Stimulated activated naive CD8-positive, alpha-beta T cell treated with anti-CD3 and anti-CD28 coated beads, Interleukin-15, Interleukin-2, amounts not matched to agents 100 ng/mL and 50 ng/mL, for 24 hours (primary cell): ENCODE measurements around the gene B9D1.
"Not testable (repeated sequence)": the region's sequence is repeated elsewhere in the genome, so short reads cannot be mapped to it uniquely, and the experiment has no call there.

Source experiments
- H3K27ac Mint-ChIP-seq: one replicate; pipeline ENCODE4 v1.8.0; 2021; ENCODE audit warnings: mild to moderate bottlenecking, mixed read lengths
- H3K27me3 Mint-ChIP-seq: one replicate; pipeline ENCODE4 v1.8.0; 2021; ENCODE audit warnings: mixed read lengths
- H3K36me3 Mint-ChIP-seq: one replicate; pipeline ENCODE4 v1.8.0; 2021; ENCODE audit warnings: low read depth, mixed read lengths
- H3K4me1 Mint-ChIP-seq: one replicate; pipeline ENCODE4 v1.8.0; 2021; ENCODE audit warnings: low read depth, mixed read lengths
- H3K4me3 Mint-ChIP-seq: one replicate; pipeline ENCODE4 v1.8.0; 2021; ENCODE audit warnings: mild to moderate bottlenecking, mixed read lengths
- H3K9me3 Mint-ChIP-seq: one replicate; pipeline ENCODE4 v1.8.0; 2021; ENCODE audit warnings: mixed read lengths

The B9D1 gene

DNA sequence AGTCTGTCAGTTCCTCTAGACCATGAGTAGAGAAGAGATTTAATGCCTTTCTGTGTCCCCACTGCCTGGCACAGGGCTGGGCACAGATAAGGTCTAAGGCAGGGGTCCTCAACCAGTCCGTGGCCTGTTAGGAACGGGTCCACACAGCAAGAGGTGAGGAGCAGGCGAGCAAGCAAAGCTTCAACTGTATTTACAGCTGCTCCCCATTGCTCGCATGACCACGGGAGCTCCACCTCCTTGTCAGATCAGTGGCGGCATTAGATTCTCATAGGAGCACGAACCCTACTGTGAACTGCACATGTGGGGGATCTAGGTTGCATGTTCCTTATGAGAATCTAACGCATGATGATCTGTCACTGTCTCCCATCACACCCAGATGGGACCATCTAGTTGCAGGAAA is 1.8 kb downstream of the B9D1 start:
- Mint-ChIP-seq H3K36me3 (no peaks in the 10 kb centered on the region), H3K27ac (no peak overlapping the region), H3K27me3 (peaks cover 12% of the 10 kb centered on the region), H3K4me1 (peaks cover 4% of the 10 kb centered on the region), H3K4me3 (no peak overlapping the region), H3K9me3 (no peaks in the 10 kb centered on the region)

DNA sequence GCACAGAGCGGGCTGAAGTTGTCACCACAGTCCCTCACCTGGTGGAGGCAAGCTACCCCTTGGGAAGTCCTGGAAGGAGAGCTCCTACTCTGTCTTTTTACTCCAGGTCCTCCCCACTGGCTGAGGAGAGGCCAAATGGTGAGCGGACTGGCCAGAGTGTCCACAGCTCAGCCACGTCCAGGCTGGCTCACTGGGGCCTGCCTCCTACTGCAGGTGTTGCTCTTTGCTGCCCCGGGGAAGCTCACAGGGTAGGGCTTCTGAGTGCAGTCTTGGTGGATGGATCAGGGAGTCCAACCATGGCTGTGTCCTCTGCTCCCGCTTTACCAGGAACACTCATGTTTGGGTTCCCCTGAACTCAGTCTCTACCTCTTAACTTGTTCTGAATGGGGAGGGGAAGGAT is 2.7 kb downstream of the B9D1 start:
- H3K4me3 Mint-ChIP-seq, result no peak overlapping the region
- no peaks in the 10 kb centered on the region for H3K9me3 Mint-ChIP-seq
- H3K27me3 Mint-ChIP-seq, result peaks cover 15% of the 10 kb centered on the region
- H3K36me3 Mint-ChIP-seq, result no peaks in the 10 kb centered on the region
- H3K27ac Mint-ChIP-seq, result no peak overlapping the region
- H3K4me1 Mint-ChIP-seq, result peaks cover 4% of the 10 kb centered on the region

DNA sequence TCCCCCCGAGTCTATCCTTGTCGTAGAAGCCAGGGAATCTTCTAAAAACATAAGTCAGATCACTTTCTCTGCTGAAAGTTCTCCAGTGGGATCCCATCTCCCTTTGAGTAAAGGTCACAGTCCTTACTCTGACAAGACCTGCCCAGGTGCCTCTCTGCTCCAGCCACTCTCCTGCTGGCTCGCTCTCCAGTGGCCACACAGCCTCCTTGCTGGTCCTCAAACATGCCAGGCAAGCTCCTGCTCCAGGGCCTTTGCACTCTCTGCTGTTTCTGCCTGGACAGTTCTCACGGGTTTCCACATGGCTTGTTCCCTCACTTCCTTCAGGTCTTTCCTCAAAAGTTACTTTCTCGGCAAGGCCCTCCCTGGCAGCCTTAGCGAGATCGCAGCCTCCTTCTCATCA is 3.4 kb downstream of the B9D1 start:
- Mint-ChIP-seq H3K27ac (no peak overlapping the region), H3K4me3 (no peak overlapping the region), H3K9me3 (no peaks in the 10 kb centered on the region), H3K36me3 (no peaks in the 10 kb centered on the region), H3K27me3 (peaks cover 19% of the 10 kb centered on the region), H3K4me1 (peaks cover 4% of the 10 kb centered on the region)

DNA sequence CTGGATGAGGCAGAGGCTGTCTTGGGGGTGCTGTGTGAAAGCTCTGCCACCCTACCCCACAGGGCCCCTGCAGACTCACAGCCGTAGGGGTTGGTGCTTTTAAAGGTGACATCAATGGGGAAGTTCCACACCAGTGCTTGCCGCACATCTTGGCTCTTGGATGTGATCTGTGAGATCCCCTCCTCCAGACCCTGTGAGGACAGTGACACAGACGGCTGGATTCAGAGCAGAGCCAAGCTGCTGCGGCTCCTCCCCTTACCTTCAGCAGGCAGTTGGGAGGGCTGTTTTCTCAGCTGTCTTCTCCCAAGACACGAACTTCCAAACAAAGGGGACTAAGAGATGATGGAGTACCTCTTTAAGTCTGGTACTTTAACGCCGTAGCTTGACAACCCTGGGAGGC is 4.8 kb downstream of the B9D1 start:
- H3K4me3 Mint-ChIP-seq, result no peak overlapping the region
- H3K9me3 Mint-ChIP-seq, result no peaks in the 10 kb centered on the region
- peaks cover 20% of the 10 kb centered on the region for H3K27me3 Mint-ChIP-seq
- no peak overlapping the region for H3K27ac Mint-ChIP-seq
- peaks cover under 1% of the 10 kb centered on the region for H3K4me1 Mint-ChIP-seq
- H3K36me3 Mint-ChIP-seq, result no peaks in the 10 kb centered on the region

DNA sequence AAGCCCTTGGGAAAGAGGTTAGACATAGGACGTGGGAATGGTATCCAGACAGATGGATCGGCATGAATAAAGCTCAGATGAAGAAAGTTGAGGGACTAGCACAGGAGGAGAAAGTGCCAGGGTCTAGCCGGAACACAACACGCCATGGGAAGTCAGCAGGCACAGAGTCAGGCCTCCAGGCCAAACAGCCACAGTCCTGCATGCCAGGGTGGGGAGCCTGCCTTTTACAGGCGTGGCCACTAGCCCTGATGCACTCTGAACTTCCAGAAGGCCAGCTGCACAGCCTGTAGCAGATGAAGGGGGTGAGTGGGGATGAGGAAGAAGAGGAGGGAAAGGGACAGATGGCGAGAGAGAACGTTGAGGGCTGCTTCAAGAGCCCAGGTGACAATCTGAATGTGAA is 5.2 kb downstream of the B9D1 start:
- Mint-ChIP-seq H3K9me3 (no peaks in the 10 kb centered on the region), H3K27ac (no peak overlapping the region), H3K36me3 (no peaks in the 10 kb centered on the region), H3K27me3 (peaks cover 20% of the 10 kb centered on the region), H3K4me1 (no peaks in the 10 kb centered on the region), H3K4me3 (no peak overlapping the region)

DNA sequence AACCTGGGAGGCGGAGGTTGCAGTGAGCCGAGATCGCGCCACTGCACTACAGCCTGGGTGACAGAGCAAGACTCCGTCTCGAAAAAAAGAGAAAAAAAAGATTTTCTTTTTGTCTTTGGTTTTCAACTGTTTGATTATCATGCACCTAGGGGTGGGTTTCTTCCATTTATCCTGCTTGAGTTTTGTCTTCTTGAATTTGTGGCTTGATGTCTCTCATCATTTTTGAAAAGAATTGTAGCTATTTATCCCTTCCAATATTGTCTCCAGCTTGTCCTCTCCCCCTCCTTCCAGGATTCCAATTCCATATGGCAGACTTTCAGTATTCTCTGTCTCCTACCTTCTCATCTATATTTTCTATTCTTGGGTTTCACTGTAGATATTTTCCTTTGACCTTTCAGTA is 7.8 kb downstream of the B9D1 start:
- no peak overlapping the region for H3K4me3 Mint-ChIP-seq
- peaks cover 17% of the 10 kb centered on the region for H3K27me3 Mint-ChIP-seq
- H3K36me3 Mint-ChIP-seq, result no peaks in the 10 kb centered on the region
- H3K9me3 Mint-ChIP-seq, result no peaks in the 10 kb centered on the region
- H3K4me1 Mint-ChIP-seq, result no peaks in the 10 kb centered on the region
- H3K27ac Mint-ChIP-seq, result no peak overlapping the region

DNA sequence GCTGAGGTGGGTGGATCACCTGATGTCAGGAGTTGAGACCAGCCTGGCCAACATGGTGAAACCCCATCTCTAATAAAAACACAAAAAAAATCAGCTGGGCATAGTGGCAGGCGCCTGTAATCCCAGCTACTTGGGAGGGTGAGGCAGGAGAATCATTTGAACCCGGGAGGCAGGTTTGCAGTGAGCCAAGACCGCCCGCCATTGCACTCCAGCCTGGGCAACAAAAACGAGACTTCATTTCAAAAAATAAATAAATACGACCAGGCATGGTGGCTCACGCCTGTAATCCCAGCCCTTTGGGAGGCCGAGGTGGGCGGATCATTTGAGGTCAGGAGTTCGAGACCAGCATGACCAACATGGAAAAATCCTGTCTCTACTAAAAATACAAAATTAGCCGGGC is 9.1 kb downstream of the B9D1 start:
- not testable (repeated sequence) for H3K27ac Mint-ChIP-seq, H3K4me3 Mint-ChIP-seq, H3K36me3 Mint-ChIP-seq, H3K4me1 Mint-ChIP-seq, H3K9me3 Mint-ChIP-seq
- peaks cover 17% of the 10 kb centered on the region for H3K27me3 Mint-ChIP-seq

DNA sequence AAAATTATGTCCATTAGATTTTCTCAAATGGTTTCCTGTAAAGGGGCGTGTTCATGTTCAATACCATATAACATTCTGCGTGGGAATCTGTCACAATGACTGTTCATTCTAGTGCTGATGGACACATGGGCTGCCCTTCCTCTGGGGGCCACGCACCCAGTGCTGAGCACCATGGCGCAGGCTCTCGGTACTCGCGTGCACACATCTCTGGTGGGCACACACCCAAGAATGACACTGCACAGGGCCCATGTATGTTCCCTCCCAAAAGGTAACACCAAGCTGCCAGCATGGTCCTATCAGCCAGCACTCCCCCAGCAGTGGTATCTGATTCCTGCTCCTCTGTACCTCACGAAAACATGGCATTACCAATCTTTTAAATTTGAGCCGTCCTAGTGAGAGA is 13.7 kb downstream of the B9D1 start:
- Mint-ChIP-seq H3K27ac (no peak overlapping the region), H3K4me1 (no peaks in the 10 kb centered on the region), H3K4me3 (no peak overlapping the region), H3K27me3 (peaks cover 5% of the 10 kb centered on the region), H3K36me3 (no peaks in the 10 kb centered on the region), H3K9me3 (no peaks in the 10 kb centered on the region)

DNA sequence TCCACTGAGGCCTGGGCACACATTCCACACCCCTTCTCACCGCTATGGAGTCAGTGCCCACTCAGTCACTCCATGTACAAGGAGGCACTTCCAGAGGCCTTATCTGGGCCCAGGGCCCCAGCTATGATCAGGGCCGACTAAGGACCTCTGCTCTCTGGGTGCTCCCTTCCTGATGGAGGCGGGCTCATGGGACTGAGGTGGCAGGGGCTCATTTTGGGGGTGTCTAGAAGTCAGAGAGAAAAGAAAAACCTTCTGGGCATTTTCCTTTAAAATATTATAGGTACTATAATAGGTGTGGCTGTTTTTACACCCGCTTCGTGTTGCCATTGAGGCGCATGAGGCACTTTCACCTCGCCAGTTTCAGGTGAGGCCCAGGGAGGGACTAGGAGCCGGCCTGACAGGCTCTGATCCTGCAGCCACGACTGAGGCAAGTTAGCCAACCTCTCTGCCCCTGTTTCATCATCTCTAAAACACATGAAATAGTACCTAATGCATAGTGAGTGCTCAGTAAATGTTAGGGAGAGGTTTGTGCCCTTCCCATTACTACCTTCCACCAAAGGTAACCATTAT is 14.4 kb downstream of the B9D1 start:
- H3K27me3 Mint-ChIP-seq, result peaks cover 4% of the 10 kb centered on the region
- H3K4me3 Mint-ChIP-seq, result no peak overlapping the region
- H3K4me1 Mint-ChIP-seq, result no peaks in the 10 kb centered on the region
- no peaks in the 10 kb centered on the region for H3K9me3 Mint-ChIP-seq
- H3K27ac Mint-ChIP-seq, result no peak overlapping the region
- no peaks in the 10 kb centered on the region for H3K36me3 Mint-ChIP-seq

DNA sequence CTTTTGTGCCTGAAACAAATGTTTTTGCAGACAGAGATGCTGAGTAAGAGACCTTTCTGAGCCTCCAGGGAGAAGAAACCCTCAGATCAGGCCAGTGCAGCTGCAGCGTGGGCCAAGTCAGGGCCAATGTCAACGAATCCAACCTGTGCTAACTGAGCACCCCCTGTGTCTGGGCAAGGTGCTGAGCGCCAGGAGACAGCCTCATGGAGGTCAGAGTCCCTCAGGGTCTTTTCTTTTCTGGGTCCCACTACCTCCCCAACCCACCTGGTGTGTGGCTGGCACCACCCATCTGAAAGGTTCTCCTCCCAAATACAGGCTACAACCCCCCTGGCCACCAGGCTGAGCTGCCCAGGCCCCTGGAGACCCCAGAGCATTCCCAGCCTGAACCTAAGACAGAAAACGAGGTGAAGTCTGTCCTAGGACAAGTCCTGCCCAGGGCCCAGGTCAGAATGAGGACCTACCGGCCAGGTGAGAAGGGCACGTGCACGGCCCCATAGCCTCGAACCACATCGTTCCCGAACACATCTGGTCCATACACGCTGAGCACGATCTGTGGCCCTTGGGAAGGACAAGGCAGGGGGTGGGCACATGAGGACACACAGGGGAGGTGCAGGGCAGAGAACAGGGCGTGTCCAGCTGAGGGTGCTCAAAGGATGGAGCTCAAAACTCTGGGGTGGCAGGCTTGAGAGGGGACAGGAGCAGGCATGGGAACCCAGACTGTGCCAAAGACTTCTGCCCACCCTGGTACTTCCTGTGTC is 15.0 kb downstream of the B9D1 start:
- H3K4me1 Mint-ChIP-seq, result no peaks in the 10 kb centered on the region
- H3K9me3 Mint-ChIP-seq, result no peaks in the 10 kb centered on the region
- H3K27ac Mint-ChIP-seq, result no peak overlapping the region
- peaks cover 4% of the 10 kb centered on the region for H3K27me3 Mint-ChIP-seq
- no peak overlapping the region for H3K4me3 Mint-ChIP-seq
- H3K36me3 Mint-ChIP-seq, result no peaks in the 10 kb centered on the region

DNA sequence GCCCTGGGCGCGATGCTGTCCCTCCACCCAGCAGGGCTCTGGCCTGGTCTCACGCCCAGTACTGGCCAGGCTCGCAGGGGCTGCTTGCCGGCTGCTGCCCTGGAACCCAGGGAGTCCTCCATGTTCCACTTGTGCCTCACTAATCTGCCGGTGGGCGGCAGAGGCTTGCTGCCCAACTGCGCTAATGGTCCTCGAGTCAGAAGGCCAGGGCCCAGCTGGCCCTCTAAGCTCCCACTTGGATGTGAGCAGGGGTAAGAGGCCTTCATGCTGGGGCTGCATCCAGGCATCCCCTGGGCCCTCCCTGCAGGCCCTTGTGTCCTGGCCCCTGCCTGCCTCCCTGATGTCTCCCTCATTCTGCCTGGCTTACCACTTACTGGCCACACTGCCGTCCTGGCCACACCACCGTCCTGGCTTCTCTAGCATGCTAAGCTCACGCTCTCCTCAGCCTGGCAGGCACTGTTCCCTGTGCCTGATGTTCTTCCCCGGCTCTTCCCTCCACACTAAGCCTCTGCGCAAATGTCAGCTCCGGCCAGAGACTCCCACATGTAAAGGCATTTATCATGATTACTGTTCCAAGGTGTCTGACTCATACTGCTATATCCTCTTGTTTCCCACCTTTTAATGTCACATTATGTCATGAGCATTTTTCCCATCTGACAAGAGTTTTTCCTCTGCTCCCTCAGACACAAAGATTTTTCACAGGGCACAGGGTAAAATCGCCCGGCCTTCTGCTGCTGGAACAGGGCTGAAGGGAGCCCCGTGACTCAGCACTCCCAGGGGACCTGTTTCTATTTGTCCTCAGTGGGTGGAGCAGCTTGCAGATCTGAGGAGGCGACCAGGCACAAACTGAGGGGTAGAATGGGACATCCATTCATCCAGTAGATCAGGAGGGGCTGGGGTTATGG is 15.9 kb downstream of the B9D1 start:
- H3K36me3 Mint-ChIP-seq, result no peaks in the 10 kb centered on the region

DNA sequence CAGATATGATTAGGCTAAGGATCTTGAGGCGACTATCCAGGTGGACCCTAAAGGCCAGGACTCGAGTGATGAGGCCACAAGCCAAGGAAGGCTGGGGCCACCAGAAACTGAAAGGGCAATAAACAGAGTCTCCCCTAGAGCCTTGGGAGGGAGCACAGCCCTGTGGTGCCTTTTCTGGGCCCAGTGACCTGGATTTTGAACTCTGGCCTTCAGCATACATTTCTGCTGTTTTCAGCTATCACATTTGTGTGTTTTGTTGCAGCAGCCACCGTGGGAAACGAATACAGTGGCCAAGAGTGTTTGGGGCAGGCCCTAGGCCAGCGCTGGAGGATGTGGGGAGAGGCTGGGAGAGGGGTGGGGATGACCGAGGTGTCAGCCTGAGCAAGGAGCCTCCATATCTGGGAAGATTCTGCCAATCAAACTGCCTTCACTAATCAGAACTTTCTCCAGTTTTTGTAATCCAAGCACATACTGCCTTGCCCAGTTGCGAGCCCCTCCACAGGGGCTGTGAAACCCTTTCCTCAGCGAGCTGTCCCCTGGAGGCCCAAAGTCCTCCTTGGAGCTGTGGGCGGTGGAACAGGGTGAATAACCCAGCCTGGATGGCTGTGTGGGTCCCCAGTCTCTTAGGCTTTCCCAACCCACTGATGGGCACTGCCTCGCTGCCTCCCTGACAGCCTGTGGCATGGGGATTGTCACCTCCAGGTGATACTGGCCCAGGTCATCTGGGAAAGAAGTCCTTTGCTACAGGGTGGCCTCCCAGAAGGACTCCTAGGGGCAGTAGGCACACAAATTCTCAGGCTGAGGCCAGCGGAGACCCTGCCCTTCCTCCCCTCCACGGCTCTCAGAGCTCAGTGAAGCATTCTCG is 16.8 kb downstream of the B9D1 start:
- peaks cover 10% of the 10 kb centered on the region for H3K27me3 Mint-ChIP-seq
- no peak overlapping the region for H3K27ac Mint-ChIP-seq
- H3K4me1 Mint-ChIP-seq, result no peaks in the 10 kb centered on the region
- no peaks in the 10 kb centered on the region for H3K36me3 Mint-ChIP-seq
- H3K9me3 Mint-ChIP-seq, result no peaks in the 10 kb centered on the region
- no peak overlapping the region for H3K4me3 Mint-ChIP-seq

More for the DNA sequence above, 15.9 kb downstream of the B9D1 start:
- Mint-ChIP-seq H3K9me3 (no peaks in the 10 kb centered on the region), H3K4me3 (no peak overlapping the region), H3K27me3 (peaks cover 5% of the 10 kb centered on the region), H3K4me1 (no peaks in the 10 kb centered on the region), H3K27ac (no peak overlapping the region)

DNA sequence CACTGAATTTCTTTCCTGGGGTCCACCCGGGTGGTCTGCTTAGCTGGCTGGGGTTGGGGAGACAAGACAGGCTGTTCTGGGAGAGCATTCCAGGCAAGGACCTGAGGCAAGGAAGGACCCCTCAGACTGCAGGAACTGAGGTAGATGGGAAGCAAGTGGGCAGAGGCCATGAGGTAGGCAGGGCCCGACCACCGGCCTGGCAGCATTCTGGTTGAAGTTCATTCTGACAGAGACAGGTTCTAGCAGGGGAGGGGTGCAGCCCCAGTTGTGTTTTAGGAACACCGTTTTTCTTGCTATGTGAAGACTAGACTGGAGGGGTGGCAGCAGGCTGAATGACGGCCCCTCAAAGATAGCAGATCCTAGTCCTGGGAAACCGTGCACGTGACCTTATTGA is 17.5 kb downstream of the B9D1 start:
- Mint-ChIP-seq H3K4me1 (no peaks in the 10 kb centered on the region), H3K36me3 (no peaks in the 10 kb centered on the region)

DNA sequence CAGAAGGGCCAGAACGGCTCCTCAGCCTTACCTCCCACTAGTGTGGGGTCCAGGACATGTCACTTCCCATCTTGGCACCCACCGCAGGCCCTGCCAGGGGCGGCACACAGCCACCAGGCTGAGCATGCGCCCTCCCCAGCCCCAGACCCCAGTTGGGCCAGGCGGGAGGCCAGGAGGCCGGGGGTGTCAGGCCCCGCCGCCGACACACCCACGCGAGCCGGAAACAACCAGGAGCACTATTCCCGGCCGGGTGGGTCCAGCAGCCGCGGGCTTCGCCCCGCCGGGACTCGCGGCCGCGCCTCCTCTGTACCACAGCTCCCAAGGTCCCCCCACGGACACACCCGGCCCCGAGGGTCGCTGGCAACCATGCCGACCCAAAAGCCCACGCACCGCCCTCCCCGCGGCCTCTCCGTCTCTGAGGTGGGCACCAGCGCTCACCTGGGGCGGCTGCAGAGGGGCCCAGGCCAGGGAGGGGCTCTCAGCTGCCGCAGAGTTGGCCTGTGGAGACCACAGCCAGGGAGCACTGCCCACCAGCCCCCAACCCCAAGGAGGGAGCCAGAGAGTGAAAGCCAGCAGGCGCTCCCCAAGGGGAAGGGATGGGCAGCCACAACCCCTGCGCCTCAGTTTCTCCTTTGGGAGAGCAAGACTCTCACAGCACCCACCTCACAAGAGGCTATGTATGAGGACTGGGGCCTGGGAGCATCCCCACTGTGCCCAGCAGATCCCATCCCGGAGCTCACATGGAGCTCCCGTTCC is 18.0 kb downstream of the B9D1 start:
- Mint-ChIP-seq H3K36me3 (no peaks in the 10 kb centered on the region), H3K4me1 (no peaks in the 10 kb centered on the region), H3K9me3 (no peaks in the 10 kb centered on the region), H3K27ac (no peak overlapping the region), H3K27me3 (peaks cover 13% of the 10 kb centered on the region), H3K4me3 (no peak overlapping the region)

More for the DNA sequence above, 17.5 kb downstream of the B9D1 start:
- Mint-ChIP-seq H3K4me3 (no peak overlapping the region), H3K27me3 (peaks cover 11% of the 10 kb centered on the region), H3K9me3 (no peaks in the 10 kb centered on the region), H3K27ac (no peak overlapping the region)
